Smooth muscle cell (in vitro differentiated cells): ENCODE data around the gene FAM135A. TPM values are rescaled to one million over a fixed set of nuclear protein-coding genes. Genes with fewer than 3 reads are reported as not detected.

Experiments used
- DNase-seq: peaks from one replicate; lab custom pipeline; 2025; ENCODE audit not compliant: unreplicated experiment; lab: John Stamatoyannopoulos, UW
- H2AFZ ChIP-seq: fragments of 200-600 bp; sonication (generic); 2 replicates; pipeline ENCODE4 v1.6.0; 2016; ENCODE audit warnings: antibody characterized with exemption, low read depth, mild to moderate bottlenecking
- H3F3A ChIP-seq: fragments of 200-600 bp; sonication (generic); 2 replicates; pipeline ENCODE4 v1.6.0; 2017; ENCODE audit warnings: antibody characterized with exemption, low read depth
- H3K27ac ChIP-seq: fragments of 200-600 bp; sonication (generic); 2 replicates; pipeline ENCODE4 v1.5.1; 2016; ENCODE audit warnings: low read depth, mild to moderate bottlenecking
- H3K27me3 ChIP-seq: fragments of 200-600 bp; sonication (generic); 2 replicates; pipeline ENCODE4 v1.6.1; 2016; ENCODE audit warnings: low read depth, mild to moderate bottlenecking
- H3K36me3 ChIP-seq: fragments of 200-600 bp; sonication (generic); 2 replicates; pipeline ENCODE4 v1.5.1; 2016; ENCODE audit warnings: low read depth
- H3K4me1 ChIP-seq: fragments of 200-600 bp; sonication (generic); 2 replicates; pipeline ENCODE4 v1.5.1; 2016; ENCODE audit warnings: low read depth
- H3K4me2 ChIP-seq: fragments of 200-600 bp; sonication (generic); 2 replicates; pipeline ENCODE4 v1.6.0; 2016; ENCODE audit warnings: mild to moderate bottlenecking
- H3K4me3 ChIP-seq: fragments of 200-600 bp; sonication (generic); 2 replicates; pipeline ENCODE4 v1.5.1; 2016; ENCODE audit warnings: mild to moderate bottlenecking
- H3K79me2 ChIP-seq: fragments of 200-600 bp; sonication (generic); 2 replicates; pipeline ENCODE4 v1.6.0; 2016; ENCODE audit warnings: low read depth, mild to moderate bottlenecking
- H3K9ac ChIP-seq: fragments of 200-600 bp; sonication (generic); 2 replicates; pipeline ENCODE4 v1.6.0; 2016; ENCODE audit warnings: low read depth
- H3K9me3 ChIP-seq: fragments of 200-600 bp; sonication (generic); replicated peaks from 2 replicates; pipeline ENCODE4 v1.5.1; 2016; ENCODE audit warnings: low read depth
- H4K20me1 ChIP-seq: fragments of 200-600 bp; sonication (generic); 2 replicates; pipeline ENCODE4 v1.6.0; 2016; ENCODE audit warnings: low read depth
- WGBS: methylation state at CpG from one replicate; pipeline ENCODE4 v1.1.7; 2016; ENCODE audit warnings: low lambda C conversion rate; 5-methylcytosine and 5-hydroxymethylcytosine counted together
- polyA plus RNA-seq: library from polyadenylated mRNA; unstranded; fragments of >200 nt; fragmentation: Nextera tagmentation; extraction: Ambion mirVana; gene quantifications from 2 replicates; pipeline ENCODE4 v1.2.1, GENCODE V29; 2016
- total RNA-seq: library from RNA; depleted of rRNA; stranded (reverse); fragments of >200 nt; gene quantifications from 2 replicates; pipeline ENCODE4 v1.2.3, GENCODE V29; 2014
- TF ChIP-seq, protein P1 (sequence below): fragments of 200-600 bp; sonication (generic); IDR thresholded peaks from 2 replicates; pipeline ENCODE4 v1.5.1; 2017; ENCODE audit warnings: borderline replicate concordance, mild to moderate bottlenecking, antibody characterized with exemption; ENCODE audit not compliant: insufficient read depth, poor library complexity, severe bottlenecking

Gene FAM135A
- total and polyA plus RNA-seq, 2 experiments from 2014 or later, result 8.9 to 32.3 TPM

DNA sequence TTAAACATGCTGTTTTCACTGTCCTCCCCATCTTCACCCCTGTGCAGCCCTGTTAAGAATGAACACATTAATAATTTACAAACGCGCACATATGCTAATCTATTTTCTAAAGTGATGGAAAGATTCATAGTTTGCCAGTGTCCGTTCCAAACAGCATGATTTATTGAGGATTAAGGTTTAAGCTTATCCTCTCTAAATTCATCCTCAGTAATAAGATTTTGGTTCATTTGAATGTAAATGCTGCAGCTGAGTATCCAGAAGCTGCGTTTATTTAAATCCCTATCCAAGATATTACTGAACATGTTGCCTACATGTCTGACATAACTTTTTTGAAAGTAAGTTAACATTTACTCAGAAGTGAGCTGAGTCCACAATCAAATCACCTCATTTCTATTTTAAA is 42.8 kb upstream of the FAM135A start:
- Histone ChIP-seq H3K27me3 (peaks cover 45% of the 10 kb centered on the region), H3K36me3 (no peaks in the 10 kb centered on the region), H3K4me2 (no peak overlapping the region), H4K20me1 (no peaks in the 10 kb centered on the region), H3K27ac (no peak overlapping the region), H3K9me3 (no peaks in the 10 kb centered on the region), H3F3A (no peaks in the 10 kb centered on the region), H3K79me2 (no peaks in the 10 kb centered on the region), H3K9ac (no peak overlapping the region), H3K4me3 (no peak overlapping the region), H2AFZ (no peak overlapping the region), H3K4me1 (no peaks in the 10 kb centered on the region)
- TF ChIP-seq, protein P1, sequence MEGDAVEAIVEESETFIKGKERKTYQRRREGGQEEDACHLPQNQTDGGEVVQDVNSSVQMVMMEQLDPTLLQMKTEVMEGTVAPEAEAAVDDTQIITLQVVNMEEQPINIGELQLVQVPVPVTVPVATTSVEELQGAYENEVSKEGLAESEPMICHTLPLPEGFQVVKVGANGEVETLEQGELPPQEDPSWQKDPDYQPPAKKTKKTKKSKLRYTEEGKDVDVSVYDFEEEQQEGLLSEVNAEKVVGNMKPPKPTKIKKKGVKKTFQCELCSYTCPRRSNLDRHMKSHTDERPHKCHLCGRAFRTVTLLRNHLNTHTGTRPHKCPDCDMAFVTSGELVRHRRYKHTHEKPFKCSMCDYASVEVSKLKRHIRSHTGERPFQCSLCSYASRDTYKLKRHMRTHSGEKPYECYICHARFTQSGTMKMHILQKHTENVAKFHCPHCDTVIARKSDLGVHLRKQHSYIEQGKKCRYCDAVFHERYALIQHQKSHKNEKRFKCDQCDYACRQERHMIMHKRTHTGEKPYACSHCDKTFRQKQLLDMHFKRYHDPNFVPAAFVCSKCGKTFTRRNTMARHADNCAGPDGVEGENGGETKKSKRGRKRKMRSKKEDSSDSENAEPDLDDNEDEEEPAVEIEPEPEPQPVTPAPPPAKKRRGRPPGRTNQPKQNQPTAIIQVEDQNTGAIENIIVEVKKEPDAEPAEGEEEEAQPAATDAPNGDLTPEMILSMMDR, result no peak
- WGBS, result 79% methylated on average over 4 of the region's 4 CpGs
- no peak for DNase-seq

DNA sequence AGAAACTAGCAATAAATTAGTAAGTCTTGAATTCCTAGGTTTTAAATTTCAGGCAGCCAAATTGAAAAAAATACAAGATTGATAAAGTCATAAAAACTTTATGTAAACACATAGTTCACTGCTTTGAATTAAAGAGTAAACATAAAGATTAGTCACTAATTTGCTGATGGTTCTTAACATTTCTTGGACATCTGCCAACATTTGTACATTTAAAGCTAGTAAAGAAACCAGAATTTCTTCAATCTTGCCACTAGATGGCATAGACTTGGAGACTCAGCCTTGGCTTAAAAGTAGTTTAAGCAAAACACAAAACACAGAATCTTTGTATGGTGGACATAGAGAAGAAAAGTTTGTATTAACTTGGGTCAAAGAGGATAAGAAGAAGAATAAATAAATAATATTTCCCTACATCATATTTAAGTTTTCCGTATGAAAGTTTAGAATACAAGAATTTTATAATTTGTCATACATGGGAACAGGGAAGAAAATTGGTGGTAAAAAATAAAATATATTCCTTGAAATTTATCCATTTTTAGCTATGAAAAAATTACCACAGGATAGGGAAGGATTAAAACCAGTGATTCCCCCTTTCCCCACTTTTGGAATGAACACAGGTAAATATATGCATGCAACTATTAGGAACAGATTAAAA is 41.7 kb upstream of the FAM135A start:
- Histone ChIP-seq H2AFZ (no peak overlapping the region), H3K9me3 (no peaks in the 10 kb centered on the region), H3K27me3 (peaks cover 35% of the 10 kb centered on the region), H3K79me2 (no peaks in the 10 kb centered on the region), H3K27ac (no peak overlapping the region), H3K4me1 (no peaks in the 10 kb centered on the region), H3F3A (no peaks in the 10 kb centered on the region), H3K4me2 (no peak overlapping the region), H3K4me3 (no peak overlapping the region), H3K36me3 (no peaks in the 10 kb centered on the region), H3K9ac (no peak overlapping the region), H4K20me1 (no peaks in the 10 kb centered on the region)
- WGBS, result 0% methylated on average over 1 of the region's 1 CpG
- TF ChIP-seq, protein P1, result peak; percentile 72
- no peak for DNase-seq

DNA sequence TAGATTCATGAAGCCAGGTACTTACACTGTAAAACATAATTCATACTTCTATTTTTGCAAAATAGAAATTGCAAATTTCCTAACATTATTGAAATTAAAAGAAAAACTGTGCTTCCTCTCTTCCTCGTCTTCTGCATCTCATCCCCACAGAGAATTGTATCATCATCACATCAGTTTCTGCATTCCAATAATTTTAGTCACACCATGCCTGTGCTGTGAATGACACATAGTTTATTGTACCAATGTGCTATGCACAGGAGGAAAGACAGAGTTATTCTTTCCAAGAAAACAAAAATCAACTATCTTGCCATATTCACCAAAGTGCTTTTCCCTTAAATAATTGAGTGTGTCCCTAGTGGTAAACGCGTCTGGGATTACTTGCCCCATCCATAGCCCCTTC is 38.1 kb upstream of the FAM135A start:
- TF ChIP-seq, protein P1, result no peak

DNA sequence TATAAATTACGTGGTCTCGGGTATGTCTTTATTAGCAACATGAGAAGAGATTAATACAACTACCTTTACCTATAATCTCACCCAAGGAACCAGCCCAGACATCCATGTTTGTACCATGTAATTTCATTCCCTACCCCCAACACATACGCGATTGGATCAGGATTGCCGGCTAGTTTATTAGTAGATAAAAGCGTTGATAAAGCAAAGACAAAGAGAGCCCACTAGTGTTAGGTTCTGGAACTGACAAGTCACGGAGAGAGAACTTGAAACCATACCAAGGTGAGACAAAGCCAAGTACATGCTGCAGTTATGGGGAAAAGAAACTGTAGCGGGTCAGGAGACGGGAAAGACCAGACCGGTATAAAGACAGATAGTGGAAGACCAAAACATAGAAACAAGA is 37.4 kb upstream of the FAM135A start:
- H2AFZ ChIP-seq, result no peak overlapping the region
- no peak overlapping the region for H3K4me3 ChIP-seq
- H3F3A ChIP-seq, result no peaks in the 10 kb centered on the region
- H4K20me1 ChIP-seq, result no peaks in the 10 kb centered on the region
- TF ChIP-seq, protein P1, result no peak
- no peak for DNase-seq
- H3K27ac ChIP-seq, result no peak overlapping the region
- no peaks in the 10 kb centered on the region for H3K4me1 ChIP-seq
- H3K27me3 ChIP-seq, result peaks cover 13% of the 10 kb centered on the region
- no peaks in the 10 kb centered on the region for H3K9me3 ChIP-seq
- H3K4me2 ChIP-seq, result no peak overlapping the region
- 80% methylated on average over 10 of the region's 10 CpGs for WGBS
- H3K9ac ChIP-seq, result no peak overlapping the region
- H3K36me3 ChIP-seq, result no peaks in the 10 kb centered on the region
- no peaks in the 10 kb centered on the region for H3K79me2 ChIP-seq

More for the DNA sequence above, 38.1 kb upstream of the FAM135A start:
- WGBS, result 51% methylated on average over 3 of the region's 3 CpGs
- DNase-seq, result no peak
- Histone ChIP-seq H3K79me2 (no peaks in the 10 kb centered on the region), H3F3A (no peaks in the 10 kb centered on the region), H3K4me2 (no peak overlapping the region), H4K20me1 (no peaks in the 10 kb centered on the region), H3K27me3 (peaks cover 13% of the 10 kb centered on the region), H3K4me3 (no peak overlapping the region), H3K4me1 (no peaks in the 10 kb centered on the region), H3K9ac (no peak overlapping the region), H2AFZ (no peak overlapping the region), H3K27ac (no peak overlapping the region), H3K36me3 (no peaks in the 10 kb centered on the region), H3K9me3 (no peaks in the 10 kb centered on the region)
